Posterior cingulate gyrus (tissue), 11 donors: Measurements from ENCODE around the gene STK24.

ENCODE experiments used
- DNase-seq, 10 donors: peaks; one replicate each; pipeline versions ENCODE4 v3.0.0 to v3.0.0-alpha.2; 2020 to 2021; ENCODE audit warnings: mixed read lengths in 3 of 10
- intact Hi-C: fragments of 100-400 bp; cut with DNase I; formaldehyde crosslinking; loops from one replicate; pipeline ENCODE4 v1.15.1; 2023

STK24 gene

DNA sequence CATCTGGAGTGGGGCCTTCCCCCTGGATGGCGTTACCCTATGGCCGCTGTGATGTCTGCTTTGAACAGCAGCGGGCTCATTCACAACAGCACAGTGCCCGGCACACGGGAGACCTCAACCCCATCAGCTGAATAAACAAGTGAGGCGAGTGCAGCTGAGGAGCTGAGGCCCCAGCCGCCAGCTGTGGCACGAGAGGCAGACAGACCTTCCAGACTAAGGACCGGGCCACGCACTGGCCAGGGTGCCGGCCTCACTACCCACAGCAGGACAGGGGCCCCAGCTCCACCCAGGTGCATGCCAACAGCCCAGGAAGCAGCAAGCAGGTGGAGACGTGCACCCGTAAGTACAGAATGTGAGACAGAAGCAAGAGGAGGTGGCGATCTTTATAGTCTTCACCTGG, 39.6 kb downstream of the STK24 start:
- peak in 1 of 10 donors; percentile 61 for DNase-seq
- intact Hi-C loops = no loop called here

DNA sequence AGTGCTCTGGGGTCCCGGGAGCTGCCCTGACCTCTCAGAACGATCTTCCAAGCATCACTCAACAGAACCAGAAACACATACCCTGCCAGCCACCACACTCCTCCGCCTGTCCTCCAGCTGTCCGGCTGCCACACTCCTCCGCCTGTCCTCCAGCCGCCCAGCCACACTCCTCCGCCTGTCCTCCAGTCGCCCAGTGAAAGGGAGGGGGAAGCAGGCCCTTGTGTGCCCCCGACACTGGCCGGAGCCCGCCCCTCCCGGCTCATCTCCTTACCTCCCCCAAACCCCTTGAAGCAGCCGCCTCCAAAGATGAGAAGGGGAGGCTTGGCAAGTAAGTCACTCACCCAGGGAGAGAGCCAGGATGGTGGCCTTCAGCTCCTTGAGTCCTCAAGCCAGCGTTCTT, 40.2 kb downstream of the STK24 start:
- no peak for DNase-seq
- intact Hi-C loops = no loop called here

DNA sequence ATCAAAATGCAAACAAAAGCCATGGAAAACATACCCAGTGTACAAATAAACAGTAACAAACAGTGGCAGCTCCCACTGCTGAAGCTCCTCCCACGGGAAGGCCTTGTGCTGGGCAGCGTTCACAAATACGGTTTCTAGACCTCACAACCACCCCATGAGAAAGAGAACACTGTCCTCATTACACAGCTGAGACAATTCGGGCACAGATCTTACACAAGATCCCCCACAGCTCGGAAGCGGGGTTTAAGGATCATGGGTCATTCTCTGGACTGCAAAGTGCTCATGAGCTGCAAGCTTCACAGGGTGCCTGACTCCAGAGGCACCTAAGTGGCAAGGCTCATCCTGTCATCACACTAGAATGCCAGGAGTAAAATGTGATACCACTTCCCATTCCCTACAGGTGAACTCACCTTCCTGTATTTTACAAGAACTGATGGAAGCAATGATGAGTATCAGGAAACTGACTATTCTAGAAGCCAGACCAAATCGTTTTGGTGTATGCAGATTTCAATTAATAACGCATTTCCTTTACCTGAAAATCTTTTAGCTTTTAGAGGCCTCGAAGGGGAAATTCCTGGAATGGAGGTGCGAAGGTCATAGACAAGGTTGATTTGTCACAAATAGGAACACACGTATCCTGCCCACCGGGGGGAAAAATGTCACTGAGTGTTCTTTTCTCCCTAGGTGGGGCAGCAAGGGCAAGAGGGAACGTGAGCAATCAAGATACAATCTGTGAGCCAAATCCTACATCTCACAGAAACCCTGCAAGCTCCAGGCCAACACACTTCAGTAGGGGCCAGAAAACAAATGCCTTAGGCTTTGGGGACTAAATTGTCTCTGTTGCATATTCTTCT, 41.2 kb downstream of the STK24 start:
- intact Hi-C loops = no loop called here
- no peak for DNase-seq

DNA sequence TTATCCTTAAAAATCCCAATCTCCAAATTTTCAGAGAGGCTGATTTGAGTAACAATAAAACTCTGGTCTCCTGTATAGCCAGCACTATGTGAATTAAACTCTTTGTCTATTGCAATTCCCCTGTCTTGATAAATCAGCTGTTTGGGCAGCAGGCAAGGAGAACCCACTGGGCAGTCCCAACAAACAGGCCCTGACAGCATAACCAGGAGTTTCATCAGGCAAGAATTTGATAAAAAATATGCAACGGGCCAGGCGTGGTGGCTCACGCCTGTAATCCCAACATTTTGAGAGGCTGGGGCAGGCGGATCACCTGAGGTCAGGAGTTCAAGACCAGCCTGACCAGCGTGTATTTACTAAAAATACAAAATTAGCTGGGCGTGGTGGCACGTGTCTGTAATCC, 42.1 kb downstream of the STK24 start:
- intact Hi-C loops = no loop called here
- no peak for DNase-seq

DNA sequence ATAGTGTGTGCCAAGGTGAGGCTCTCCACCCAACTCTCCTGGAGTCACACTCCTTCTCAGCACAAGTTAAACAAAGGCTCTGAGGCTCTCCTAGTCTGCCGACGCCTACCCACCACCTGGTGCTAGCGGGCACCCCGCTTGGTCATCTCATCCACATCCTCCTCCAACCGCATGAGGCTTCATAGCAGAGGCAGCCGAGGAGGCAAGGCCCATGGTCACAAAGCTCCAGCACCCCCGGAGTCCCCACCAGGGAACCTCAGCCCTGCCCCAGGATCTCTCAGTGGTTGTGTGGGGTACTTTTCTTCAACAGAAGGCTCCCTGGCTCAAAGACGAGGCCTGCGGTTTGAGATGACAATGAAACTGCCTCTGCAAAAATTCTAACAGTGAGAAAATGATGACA, 43.0 kb downstream of the STK24 start:
- intact Hi-C loops = no loop called here
- peak in 3 of 10 donors; percentile 51 to 88 (median 88) for DNase-seq

DNA sequence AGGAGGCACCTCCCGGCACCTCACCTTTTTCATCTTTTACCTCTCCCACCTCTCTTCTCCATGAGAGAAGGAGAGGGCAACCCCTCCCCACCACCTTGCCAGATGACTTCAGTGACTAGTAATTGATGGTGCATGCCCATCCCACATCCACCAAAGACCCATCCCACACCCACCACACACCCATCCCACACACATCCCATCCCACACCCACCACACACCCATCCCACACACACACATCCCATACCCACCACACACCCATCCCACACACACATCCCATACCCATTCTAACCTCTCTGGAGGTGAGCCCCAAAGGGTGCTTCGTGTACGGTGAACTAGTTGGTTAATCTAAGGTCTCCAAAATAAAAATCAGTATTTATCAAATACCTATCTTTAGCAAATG, 44.7 kb downstream of the STK24 start:
- DNase-seq = no peak
- intact Hi-C loops = no loop called here

DNA sequence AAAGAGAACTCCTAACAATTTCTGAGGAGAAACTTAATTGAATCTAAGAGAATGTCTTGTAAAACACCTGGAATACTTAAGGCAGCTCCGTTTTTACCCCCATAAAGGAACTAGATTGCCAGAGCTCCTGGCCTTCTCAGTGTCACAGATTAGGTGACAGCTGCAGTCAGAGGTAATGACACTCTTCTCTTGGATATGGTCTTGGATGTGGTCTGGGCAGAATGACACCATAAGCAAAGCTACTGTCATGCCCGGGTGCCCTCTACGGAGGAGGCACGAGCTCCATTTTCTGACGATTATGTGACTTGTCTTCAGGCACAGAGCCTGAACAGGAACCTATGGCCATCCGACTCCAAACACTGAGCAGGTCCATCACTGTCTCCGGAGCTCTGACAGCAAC, 46.7 kb downstream of the STK24 start:
- intact Hi-C loops = no loop called here
- DNase-seq = no peak

DNA sequence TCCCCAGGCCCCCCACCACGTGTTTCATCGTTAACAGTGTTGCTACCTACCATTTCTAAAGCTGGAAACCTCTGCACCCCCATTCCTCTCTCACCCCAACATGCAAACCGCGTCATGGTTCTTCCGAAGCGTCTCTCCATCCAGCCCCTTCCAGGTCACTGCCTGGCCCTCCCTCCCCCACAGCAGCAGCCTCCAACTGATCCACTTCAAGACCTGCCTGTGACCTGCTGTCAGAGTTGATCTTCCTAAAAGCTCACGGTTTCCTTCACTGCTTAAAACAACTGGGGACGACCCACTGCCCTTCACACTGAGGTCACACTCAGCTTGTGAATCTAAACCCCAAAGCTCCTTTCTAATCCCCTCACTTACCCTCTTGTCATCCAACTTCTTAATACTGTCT, 47.7 kb downstream of the STK24 start:
- intact Hi-C loops = no loop called here
- no peak for DNase-seq

DNA sequence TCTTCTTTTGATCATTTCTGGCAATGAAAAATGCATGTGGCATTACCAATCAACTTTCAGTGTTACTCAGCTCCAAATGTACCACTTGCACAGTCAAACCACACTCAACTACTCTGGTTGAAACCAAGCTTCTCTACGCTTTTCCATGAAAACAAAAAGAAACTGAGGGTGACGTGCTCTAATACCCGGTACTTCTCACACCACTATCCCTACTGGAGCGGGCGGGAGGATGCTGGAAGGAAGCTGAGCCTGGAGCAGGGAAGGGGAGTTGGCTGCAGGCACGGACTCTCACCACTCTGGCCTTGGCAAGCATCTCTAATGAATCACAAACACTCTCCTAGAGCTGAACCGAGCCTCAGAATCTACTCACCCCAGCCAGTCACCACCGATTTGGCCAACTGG, 48.2 kb downstream of the STK24 start:
- intact Hi-C loops = no loop called here
- no peak for DNase-seq

DNA sequence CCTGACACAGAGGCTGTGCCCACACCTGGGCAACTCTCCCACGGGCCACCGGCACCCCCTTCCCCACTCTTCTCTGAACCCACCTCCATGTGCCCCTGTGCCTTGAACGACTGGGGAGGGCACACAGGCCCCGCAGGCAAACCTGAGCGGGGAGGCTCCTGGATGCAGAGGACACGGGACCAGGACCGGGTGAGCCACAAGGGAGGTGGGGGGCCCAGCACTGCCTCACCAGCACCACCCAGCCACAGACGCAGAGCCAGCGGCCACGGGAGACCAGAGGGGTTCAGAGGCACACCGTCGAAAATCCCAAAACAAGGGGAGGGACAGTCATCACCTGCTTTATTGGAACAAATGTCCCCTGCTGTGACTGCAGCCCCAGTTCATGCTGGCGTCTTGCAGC, 49.4 kb downstream of the STK24 start:
- intact Hi-C loops = no loop called here
- DNase-seq = no peak

DNA sequence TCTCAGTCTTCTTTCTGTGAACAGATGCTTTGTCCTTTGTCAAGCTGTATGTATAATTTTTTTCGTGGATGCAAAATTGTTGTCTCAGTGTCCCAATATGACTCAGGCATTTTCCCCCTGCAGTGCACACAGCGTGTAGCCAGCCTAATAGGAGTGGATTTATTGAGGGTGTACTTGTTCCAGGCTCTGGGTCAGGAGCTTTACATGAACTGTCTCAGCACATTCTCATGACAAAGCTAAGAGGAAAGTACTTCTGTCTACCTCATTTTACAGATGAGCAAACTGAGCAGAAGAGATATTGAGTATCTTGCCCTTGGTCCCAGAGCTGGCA, 50.8 kb downstream of the STK24 start:
- DNase-seq = no peak
- intact Hi-C loops = no loop called here

DNA sequence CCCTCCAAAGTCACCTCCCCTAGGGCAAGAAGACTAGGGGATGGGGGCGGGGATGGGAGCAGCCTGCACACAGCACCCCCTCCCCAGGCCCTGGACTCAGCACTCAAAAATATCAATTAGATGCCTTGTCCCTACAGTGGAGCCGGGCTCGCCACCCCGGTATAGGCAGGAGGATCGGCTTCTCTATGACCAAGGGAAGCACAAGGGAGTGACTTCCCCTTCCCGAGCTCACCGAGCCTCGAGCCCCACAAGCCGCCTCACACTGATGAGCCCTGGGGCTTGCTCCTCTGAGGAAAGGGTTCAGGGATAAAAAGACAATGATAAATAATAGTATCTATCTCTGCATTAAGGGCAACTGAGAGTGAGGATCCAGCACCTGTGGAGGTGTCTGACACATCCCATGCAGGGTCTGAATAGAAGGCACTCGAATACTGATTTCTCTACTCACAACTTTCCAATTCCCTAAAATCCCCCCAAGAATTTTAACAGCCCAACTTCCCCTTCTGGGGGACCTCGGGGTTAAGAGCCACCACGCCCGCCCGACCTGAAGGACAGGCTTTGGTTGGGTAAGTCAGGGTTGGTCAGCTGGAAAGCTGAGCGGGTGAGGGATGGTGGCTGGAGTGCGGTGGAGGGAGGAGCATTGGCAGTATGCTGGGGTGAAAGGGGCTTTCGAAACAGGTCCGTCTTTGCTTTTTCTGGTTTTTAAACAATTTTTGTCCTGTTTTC, 51.3 kb downstream of the STK24 start:
- intact Hi-C loops = no loop called here
- DNase-seq = no peak

DNA sequence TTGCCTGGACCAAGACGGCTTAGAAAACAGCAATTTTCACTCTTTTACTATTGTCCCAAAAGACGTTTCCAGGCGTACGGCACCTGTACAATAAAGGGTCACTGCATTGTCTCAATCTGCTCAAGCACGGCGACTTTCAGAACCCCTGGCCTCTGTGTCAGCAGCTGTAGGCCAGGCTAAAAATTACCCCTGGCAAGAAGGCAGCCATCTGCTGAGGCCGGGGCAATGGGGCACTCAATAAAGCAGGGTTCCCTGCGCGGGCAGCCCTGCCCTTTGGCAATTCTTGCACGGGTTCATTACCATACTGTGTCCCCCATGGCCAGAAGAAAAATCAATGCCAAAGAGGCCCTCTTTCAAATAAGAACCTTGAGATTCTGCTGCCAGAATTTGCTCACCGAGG, 52.1 kb downstream of the STK24 start:
- DNase-seq = no peak
- intact Hi-C loops = no loop called here

DNA sequence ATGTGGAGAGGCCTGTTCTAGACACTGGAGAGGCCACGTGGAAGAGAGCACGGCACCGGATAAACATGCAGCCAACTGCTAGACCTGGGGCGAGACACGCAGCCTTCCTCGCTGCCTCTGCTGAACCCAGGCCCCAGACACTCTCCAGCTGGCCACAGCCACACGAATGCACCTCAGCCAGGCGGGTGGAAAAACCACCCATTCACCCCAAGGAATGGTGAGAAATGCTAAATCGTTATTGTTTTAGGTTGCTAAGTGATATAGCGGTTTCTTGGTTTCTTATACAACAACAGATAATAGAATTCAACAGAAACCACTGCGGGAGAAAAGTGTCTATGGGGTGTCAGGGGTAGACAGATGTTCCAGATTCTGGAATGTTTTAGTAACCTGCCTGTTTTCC, 52.5 kb downstream of the STK24 start:
- no peak for DNase-seq
- intact Hi-C loops = no loop called here

DNA sequence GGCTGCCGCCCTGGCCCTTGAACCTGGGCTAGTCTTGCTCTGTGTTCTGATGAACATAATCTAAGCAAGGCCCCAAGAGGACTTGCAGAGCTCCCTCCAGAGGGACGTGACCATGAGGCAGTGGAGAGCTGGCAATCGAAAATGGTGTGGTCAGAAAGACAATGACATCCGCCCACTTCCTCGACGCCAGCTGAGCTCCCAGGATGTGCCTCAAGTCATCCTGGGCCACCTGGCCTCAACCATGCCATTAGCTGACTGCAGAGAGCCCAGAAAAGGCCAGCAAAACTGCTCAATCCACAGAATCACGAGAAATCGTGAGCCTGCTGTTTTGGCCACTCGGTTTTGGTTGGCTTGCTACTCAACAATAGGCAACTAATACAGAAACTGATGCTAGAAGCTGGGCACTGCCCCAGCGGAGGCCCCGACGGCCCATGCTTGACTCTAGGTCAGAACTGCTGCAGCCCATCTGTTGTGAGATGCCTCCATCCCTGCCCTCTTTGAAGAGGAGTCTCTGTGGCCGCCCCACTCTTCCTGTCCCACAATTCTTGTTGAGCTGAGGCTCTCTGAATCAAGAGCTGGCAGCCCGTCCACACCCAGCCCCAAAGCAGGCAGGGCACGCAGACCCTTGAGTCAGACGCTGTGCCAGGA, 53.3 kb downstream of the STK24 start:
- DNase-seq = no peak
- intact Hi-C loops = no loop called here

DNA sequence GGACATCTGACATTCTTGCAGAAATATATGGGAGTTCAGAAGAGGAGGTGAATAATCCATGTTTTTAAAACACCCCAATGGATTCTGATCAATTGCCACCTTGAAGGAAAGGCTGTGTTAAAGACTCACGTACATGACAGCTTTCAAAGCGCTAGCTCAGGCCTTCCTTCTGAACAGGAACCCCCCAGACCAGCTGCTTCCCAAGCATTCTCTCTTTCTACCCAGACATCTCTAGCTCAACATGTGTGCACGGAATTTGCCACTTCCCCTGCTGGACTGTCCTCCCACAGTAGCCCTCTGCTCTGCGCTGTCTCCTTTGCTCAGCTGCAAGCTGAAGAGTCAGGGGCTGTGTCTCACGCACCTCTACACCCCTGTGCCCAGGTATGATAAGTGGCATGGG, 54.5 kb downstream of the STK24 start:
- DNase-seq = no peak
- intact Hi-C loops = no loop called here

DNA sequence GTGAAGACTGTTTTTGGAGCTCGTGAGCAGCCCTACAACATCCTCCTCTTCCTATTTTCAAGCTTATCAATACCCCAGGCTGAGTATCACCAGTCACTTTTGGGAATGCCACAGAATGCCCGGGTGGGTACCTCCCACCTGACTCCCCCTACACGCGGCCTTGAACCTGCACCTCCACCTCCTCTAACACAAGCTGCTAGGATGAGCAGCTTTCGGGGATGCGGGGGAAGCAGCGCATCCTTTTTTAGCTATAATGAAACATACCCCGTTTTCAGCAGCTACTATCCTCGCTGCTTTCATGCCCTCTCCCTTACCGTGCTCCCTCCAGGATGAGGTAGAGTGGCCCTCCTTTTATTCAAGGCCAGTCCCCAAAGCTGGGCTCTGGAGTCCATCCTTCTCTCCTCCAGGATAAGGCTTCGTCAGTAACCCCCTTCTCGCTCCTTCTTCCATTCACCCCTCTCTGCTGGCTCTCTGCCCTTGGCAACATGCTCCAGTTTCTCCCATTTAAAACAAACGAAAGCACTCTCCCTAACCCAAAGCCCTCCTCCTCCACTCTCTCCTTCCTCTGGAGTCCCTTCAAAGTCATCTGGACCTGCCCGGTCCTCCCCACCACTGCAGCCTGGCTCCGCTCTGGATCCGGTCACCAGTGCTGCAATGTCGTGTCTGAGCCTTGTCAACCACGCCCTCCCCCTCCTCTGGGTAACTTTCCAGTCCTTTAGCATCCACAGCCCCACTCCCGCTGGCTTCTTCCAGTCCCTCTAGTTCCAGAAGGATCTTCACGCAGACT, 55.3 kb downstream of the STK24 start:
- peak in 1 of 10 donors; percentile 33 for DNase-seq
- intact Hi-C loops = no loop called here

DNA sequence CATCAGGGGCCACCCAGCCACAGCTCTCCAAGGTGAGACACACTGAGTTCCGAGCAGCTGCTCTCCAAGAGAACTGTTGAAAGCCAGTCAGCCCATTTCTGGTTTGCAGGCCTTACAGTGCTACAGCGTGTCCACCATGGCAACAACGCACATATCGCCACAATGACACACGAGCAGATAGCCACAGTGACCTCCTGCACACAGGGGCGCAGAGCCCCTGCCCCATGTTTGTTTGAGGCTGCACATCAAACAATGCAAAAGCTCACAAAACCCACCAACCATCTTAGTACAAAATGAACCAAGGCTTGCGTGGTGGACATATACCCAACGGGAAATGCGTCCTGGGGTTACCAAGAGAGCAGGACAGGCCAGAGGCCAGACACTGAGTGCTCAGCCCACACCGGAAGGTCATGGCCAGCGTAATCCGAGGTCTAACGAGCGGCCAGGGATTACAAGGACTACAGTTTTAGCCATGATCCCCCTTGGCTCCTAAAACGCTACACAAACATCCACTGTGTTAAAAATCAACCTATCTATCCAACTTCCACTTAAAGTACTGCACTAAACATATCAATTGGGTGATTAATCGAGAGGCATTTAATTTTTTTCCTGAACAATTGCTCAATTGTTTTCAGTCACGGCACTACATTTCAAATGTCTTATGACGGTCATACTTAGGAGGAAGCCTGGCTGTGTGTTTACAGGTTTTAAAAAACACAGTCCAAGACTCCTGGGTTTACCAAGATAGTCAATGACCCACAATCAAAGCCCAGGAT, 56.0 kb downstream of the STK24 start:
- DNase-seq = no peak
- intact Hi-C loops = no loop called here

DNA sequence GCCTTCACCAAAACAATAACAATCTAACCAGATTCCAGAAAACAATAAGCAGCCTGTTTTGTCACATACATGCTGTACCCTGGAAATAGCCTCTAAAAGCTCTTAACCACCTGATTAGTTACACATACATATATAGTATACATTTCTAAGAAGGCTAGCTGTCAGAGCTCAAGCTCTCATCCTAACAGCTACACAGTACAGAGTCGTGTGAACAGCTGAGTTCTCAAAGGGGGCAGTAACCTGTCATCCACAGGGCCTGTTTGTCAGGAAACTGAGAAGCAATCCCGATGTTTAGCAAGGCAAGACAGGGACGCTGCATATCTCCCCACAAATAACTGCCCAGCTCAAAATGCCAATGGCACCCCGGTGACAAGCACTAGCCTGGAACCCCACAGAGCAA, 56.9 kb downstream of the STK24 start:
- intact Hi-C loops = loop anchor here (10.0 kb wide), 1 partner anchor 55 kb away; the partner anchor contains the start of gene STK24
- no peak for DNase-seq
